HepG2 (cell line): ENCODE data around the gene AANAT. TPM values are rescaled to one million over a fixed set of nuclear protein-coding genes. Genes with fewer than 3 reads are reported as not detected.

Experiments
- ARNT2 ChIP-seq: sonication (generic); formaldehyde crosslinking; IDR thresholded peaks from 2 replicates; pipeline ENCODE4 v1.8.0; 2022; ENCODE audit warnings: mild to moderate bottlenecking, low read depth, missing genetic modification reagents, moderate library complexity
- ASH2L ChIP-seq: fragments of 300-600, 200-600 bp; sonication (generic); IDR thresholded peaks from 2 replicates; pipeline ENCODE4 v1.7.0; 2017; ENCODE audit warnings: low read depth, mild to moderate bottlenecking, moderate library complexity, mixed read lengths, low read length; ENCODE audit not compliant: insufficient read length
- HOMEZ ChIP-seq: IDR thresholded peaks from 2 replicates; pipeline ENCODE4 v1.6.1; 2016; ENCODE audit warnings: low read depth
- NCOA5 ChIP-seq: sonication (generic); formaldehyde crosslinking; IDR thresholded peaks from 2 replicates; pipeline ENCODE4 v1.4.0; 2020; ENCODE audit warnings: missing genetic modification reagents
- PLRG1 ChIP-seq: fragments of 450-650 bp; conservative IDR thresholded peaks from 2 replicates; pipeline ENCODE4 v1.6.1; 2016
- SRSF9 ChIP-seq: fragments of 200-400 bp; formaldehyde crosslinking; IDR thresholded peaks from 2 replicates; pipeline ENCODE4 v1.6.1; 2018; ENCODE audit warnings: borderline replicate concordance, mild to moderate bottlenecking, low read depth, low read length; ENCODE audit not compliant: insufficient read depth, poor library complexity, severe bottlenecking
- ZNF713 ChIP-seq: sonication (generic); formaldehyde crosslinking; IDR thresholded peaks from 2 replicates; pipeline ENCODE4 v1.4.0; 2020; ENCODE audit warnings: mild to moderate bottlenecking, missing genetic modification reagents
- ZNF746 ChIP-seq: sonication (generic); formaldehyde crosslinking; IDR thresholded peaks from 2 replicates; pipeline ENCODE4 v1.8.0; 2022; ENCODE audit warnings: mild to moderate bottlenecking, missing genetic modification reagents
- ZNF747 ChIP-seq: sonication (generic); formaldehyde crosslinking; IDR thresholded peaks from 2 replicates; pipeline ENCODE4 v1.8.1; 2023; ENCODE audit warnings: missing genetic modification reagents, mild to moderate bottlenecking, borderline replicate concordance
- ZNF878 ChIP-seq: sonication (generic); formaldehyde crosslinking; IDR thresholded peaks from 2 replicates; pipeline ENCODE4 v1.8.1; 2023; ENCODE audit warnings: mild to moderate bottlenecking, missing genetic modification reagents, moderate library complexity
- polyA plus RNA-seq, 8 experiments: library from polyadenylated mRNA; depleted of rRNA in 3 of 8; stranded (reverse) in 7 of 8; unstranded in 1 of 8; fragments of >200 nt; fragmentation: Illumina TruSeq in 4 of 8; extraction: Trizol in 4 of 8; gene quantifications; 2 replicates each; pipeline versions ENCODE4 v1.2.1 to v1.2.3, GENCODE V29; 2011 to 2016; ENCODE audit warnings: low read depth in 4 of 8, missing spikeins in 1 of 8, mixed read lengths in 1 of 8; ENCODE audit not compliant: insufficient read depth in 1 of 8
- total RNA-seq, 5 experiments: library from RNA; depleted of rRNA; stranded (reverse); fragments of >200 nt; fragmentation: Illumina TruSeq; extraction: Trizol; gene quantifications; 2 replicates each; pipeline ENCODE4 v1.2.3, GENCODE V29; 2016; ENCODE audit warnings: low read depth in 1 of 5
- TF ChIP-seq, protein P1 (sequence below): sonication (generic); formaldehyde crosslinking; IDR thresholded peaks from 2 replicates; pipeline ENCODE4 v1.8.1; 2023; ENCODE audit warnings: mild to moderate bottlenecking, missing genetic modification reagents
- TF ChIP-seq, protein P2 (sequence below): sonication (generic); formaldehyde crosslinking; IDR thresholded peaks from 2 replicates; pipeline ENCODE4 v1.5.1; 2020; ENCODE audit warnings: missing genetic modification reagents, mild to moderate bottlenecking, borderline replicate concordance
- TF ChIP-seq, protein P3 (sequence below): sonication (generic); formaldehyde crosslinking; IDR thresholded peaks from 2 replicates; pipeline ENCODE4 v1.4.0; 2020; ENCODE audit warnings: low read depth, mild to moderate bottlenecking, missing genetic modification reagents
- TF ChIP-seq, protein P4 (sequence below): IDR thresholded peaks from 2 replicates; pipeline ENCODE4 v1.6.1; 2018; ENCODE audit warnings: missing genetic modification reagents, mild to moderate bottlenecking, missing compliant biosample characterization
- TF ChIP-seq, protein P5 (sequence below), 2 experiments: sonication (generic) in 1 of 2; formaldehyde crosslinking in 1 of 2; IDR thresholded peaks; 2 replicates each; pipeline versions ENCODE4 v1.4.0 to v1.6.1; 2016 to 2020; ENCODE audit warnings: borderline replicate concordance in 1 of 2, low read depth in 1 of 2, mild to moderate bottlenecking in 1 of 2, missing genetic modification reagents in 1 of 2

The AANAT gene
- total and polyA plus RNA-seq, 2 of the 13 experiments (the other 11 are each of a cell fraction or from before 2014, with no cell fraction given), result 0.07 TPM; not detected in 1

DNA sequence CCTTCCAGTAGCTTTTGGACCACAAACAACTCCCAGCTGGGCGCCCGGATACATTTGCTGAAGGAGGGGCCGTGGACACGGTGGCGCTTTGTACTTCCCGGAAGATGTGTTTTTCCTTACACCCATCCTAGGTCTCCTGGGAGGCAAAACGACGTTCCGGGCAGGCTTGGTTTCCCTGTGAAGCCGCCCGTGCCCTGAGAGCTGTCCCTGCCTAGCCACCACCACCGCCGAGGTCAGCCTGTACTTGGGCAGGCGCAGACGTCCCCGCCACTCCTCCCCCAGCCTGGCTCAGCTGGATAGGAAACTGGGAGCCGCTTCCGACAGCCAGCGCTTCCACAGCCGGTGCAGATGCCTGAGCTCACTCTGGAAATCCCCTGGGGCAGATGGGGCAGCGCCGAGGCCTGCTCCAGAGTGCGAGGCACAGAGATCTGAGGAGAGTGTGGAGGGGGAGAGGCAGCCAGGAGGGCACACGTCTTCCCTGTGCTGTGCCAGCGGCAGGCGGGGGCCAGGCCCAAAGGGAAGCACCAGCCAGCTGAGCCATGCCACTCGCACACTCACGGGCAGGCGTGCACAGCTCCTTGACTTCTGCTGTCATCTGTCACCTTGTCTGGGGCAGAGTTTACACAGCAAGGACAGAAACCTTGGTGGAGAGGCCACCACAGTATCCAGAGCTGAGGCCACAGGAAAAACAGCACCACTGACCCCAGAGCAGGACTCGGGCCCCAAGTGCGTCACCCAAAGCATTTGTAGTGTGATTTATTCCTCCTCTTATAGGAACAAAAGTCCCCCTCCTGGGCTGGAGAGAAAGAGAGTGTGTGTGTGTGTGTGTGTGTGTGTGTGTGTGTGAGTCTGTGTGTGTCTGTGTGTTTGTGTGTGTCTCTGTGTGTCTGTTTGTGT lies 30.8 kb downstream of the AANAT start (continued):
- TF ChIP-seq, protein P1, sequence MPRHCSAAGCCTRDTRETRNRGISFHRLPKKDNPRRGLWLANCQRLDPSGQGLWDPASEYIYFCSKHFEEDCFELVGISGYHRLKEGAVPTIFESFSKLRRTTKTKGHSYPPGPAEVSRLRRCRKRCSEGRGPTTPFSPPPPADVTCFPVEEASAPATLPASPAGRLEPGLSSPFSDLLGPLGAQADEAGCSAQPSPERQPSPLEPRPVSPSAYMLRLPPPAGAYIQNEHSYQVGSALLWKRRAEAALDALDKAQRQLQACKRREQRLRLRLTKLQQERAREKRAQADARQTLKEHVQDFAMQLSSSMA (CRISPR knock-in tag), result no peak
- TF ChIP-seq ASH2L (no peak), NCOA5 (no peak), ZNF713 (CRISPR knock-in tag) (no peak), PLRG1 (no peak), ZNF746 (CRISPR knock-in tag) (0 out of 2 replicates have a peak, but pooled peaks have one; percentile 60), ZNF878 (no peak), ZNF747 (CRISPR knock-in tag) (peak; percentile 23; the same call in 1 of the 2 replicates), SRSF9 (no peak), HOMEZ (no peak), ARNT2 (peak; percentile 79; the same call in 1 of the 2 replicates)
- TF ChIP-seq, protein P2, sequence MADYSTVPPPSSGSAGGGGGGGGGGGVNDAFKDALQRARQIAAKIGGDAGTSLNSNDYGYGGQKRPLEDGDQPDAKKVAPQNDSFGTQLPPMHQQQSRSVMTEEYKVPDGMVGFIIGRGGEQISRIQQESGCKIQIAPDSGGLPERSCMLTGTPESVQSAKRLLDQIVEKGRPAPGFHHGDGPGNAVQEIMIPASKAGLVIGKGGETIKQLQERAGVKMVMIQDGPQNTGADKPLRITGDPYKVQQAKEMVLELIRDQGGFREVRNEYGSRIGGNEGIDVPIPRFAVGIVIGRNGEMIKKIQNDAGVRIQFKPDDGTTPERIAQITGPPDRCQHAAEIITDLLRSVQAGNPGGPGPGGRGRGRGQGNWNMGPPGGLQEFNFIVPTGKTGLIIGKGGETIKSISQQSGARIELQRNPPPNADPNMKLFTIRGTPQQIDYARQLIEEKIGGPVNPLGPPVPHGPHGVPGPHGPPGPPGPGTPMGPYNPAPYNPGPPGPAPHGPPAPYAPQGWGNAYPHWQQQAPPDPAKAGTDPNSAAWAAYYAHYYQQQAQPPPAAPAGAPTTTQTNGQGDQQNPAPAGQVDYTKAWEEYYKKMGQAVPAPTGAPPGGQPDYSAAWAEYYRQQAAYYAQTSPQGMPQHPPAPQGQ, result no peak
- TF ChIP-seq, protein P3, sequence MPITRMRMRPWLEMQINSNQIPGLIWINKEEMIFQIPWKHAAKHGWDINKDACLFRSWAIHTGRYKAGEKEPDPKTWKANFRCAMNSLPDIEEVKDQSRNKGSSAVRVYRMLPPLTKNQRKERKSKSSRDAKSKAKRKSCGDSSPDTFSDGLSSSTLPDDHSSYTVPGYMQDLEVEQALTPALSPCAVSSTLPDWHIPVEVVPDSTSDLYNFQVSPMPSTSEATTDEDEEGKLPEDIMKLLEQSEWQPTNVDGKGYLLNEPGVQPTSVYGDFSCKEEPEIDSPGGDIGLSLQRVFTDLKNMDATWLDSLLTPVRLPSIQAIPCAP (CRISPR knock-in tag), result 0 out of 2 replicates have a peak, but pooled peaks have one; percentile 59
- TF ChIP-seq, protein P4, sequence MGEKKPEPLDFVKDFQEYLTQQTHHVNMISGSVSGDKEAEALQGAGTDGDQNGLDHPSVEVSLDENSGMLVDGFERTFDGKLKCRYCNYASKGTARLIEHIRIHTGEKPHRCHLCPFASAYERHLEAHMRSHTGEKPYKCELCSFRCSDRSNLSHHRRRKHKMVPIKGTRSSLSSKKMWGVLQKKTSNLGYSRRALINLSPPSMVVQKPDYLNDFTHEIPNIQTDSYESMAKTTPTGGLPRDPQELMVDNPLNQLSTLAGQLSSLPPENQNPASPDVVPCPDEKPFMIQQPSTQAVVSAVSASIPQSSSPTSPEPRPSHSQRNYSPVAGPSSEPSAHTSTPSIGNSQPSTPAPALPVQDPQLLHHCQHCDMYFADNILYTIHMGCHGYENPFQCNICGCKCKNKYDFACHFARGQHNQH, result peak; percentile 54
- TF ChIP-seq, protein P5, sequence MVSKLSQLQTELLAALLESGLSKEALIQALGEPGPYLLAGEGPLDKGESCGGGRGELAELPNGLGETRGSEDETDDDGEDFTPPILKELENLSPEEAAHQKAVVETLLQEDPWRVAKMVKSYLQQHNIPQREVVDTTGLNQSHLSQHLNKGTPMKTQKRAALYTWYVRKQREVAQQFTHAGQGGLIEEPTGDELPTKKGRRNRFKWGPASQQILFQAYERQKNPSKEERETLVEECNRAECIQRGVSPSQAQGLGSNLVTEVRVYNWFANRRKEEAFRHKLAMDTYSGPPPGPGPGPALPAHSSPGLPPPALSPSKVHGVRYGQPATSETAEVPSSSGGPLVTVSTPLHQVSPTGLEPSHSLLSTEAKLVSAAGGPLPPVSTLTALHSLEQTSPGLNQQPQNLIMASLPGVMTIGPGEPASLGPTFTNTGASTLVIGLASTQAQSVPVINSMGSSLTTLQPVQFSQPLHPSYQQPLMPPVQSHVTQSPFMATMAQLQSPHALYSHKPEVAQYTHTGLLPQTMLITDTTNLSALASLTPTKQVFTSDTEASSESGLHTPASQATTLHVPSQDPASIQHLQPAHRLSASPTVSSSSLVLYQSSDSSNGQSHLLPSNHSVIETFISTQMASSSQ (IDR thresholded peaks at IDR 0.05; ENCODE audit: low read depth), result no peak
- TF ChIP-seq, protein P5 (CRISPR knock-in tag; IDR thresholded peaks at IDR 0.05; ENCODE audit: borderline replicate concordance), result peak; percentile 42; the same call in 1 of the 2 replicates
